Measurements from ENCODE around the gene MECP2.

GRCh38 chrX:154092371-154092770, 5.1 kb downstream of the MECP2 start:
- TF ChIP-seq CTCF (IDR thresholded peaks at IDR 0.05) (no peak), POLR2A (IDR thresholded peaks at IDR 0.05) (no peak)

All from lower leg skin (tissue), 3 donors.